Calu3 (cell line): ENCODE data around the gene IRF2. TPM values are rescaled to one million over a fixed set of nuclear protein-coding genes. Genes with fewer than 3 reads are reported as not detected.

Experiments used
- BruUV-seq: library from RNA; stranded (reverse); fragments of 400-500 nt; replicated peaks from 2 replicates; lab custom pipeline; 2021; lab: Mats Ljungman, UMichigan
- CTCF ChIA-PET: fragments of 300-600 bp; sonication (Branson Sonifier 250); formaldehyde crosslinking; loops from one replicate; lab custom pipeline; 2022; ENCODE audit warnings: antibody characterized with exemption; lab: Charles Lee
- DNase-seq: peaks from one replicate; pipeline ENCODE4 v3.0.0; 2022
- H3K27ac Mint-ChIP-seq: one replicate; pipeline ENCODE4 v1.8.0; 2022; ENCODE audit warnings: mixed read lengths; ENCODE audit not compliant: unreplicated experiment
- H3K27me3 Mint-ChIP-seq: one replicate; pipeline ENCODE4 v1.8.0; 2022; ENCODE audit warnings: mixed read lengths; ENCODE audit not compliant: unreplicated experiment
- H3K36me3 Mint-ChIP-seq: one replicate; pipeline ENCODE4 v1.8.0; 2022; ENCODE audit warnings: mild to moderate bottlenecking, moderate library complexity, mixed read lengths; ENCODE audit not compliant: insufficient read depth, unreplicated experiment
- H3K4me1 Mint-ChIP-seq: one replicate; pipeline ENCODE4 v1.8.0; 2022; ENCODE audit warnings: mild to moderate bottlenecking, low read depth, mixed read lengths; ENCODE audit not compliant: unreplicated experiment
- H3K4me3 Mint-ChIP-seq: one replicate; pipeline ENCODE4 v1.8.0; 2022; ENCODE audit warnings: mild to moderate bottlenecking, low read depth, moderate library complexity, mixed read lengths; ENCODE audit not compliant: unreplicated experiment
- H3K9me3 Mint-ChIP-seq: one replicate; pipeline ENCODE4 v1.8.0; 2022; ENCODE audit warnings: low read depth, mixed read lengths; ENCODE audit not compliant: unreplicated experiment
- intact Hi-C: fragments of 100-400 bp; cut with micrococcal nuclease; formaldehyde crosslinking; loops from one replicate; pipeline ENCODE4 v1.10.0; 2022; ENCODE audit not compliant: unreplicated experiment
- total RNA-seq: library from RNA; stranded (reverse); gene quantifications from 2 replicates; pipeline ENCODE4 v1.2.3, GENCODE V29; 2022
- TF ChIP-seq, protein P1 (sequence below): fragments of 200-600 bp; IDR thresholded peaks from one replicate; pipeline ENCODE4 v1.8.0; 2022; ENCODE audit warnings: antibody characterized with exemption; ENCODE audit not compliant: unreplicated experiment

The IRF2 gene
- total RNA-seq, 1 experiment from 2014 or later = 27.3 TPM

- DNase-seq = no peak
- no TSS peak for BruUV-seq
- TF ChIP-seq, protein P1, sequence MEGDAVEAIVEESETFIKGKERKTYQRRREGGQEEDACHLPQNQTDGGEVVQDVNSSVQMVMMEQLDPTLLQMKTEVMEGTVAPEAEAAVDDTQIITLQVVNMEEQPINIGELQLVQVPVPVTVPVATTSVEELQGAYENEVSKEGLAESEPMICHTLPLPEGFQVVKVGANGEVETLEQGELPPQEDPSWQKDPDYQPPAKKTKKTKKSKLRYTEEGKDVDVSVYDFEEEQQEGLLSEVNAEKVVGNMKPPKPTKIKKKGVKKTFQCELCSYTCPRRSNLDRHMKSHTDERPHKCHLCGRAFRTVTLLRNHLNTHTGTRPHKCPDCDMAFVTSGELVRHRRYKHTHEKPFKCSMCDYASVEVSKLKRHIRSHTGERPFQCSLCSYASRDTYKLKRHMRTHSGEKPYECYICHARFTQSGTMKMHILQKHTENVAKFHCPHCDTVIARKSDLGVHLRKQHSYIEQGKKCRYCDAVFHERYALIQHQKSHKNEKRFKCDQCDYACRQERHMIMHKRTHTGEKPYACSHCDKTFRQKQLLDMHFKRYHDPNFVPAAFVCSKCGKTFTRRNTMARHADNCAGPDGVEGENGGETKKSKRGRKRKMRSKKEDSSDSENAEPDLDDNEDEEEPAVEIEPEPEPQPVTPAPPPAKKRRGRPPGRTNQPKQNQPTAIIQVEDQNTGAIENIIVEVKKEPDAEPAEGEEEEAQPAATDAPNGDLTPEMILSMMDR = no peak
- peaks cover 9% of the 10 kb centered on the region for H3K36me3 Mint-ChIP-seq
- H3K27ac Mint-ChIP-seq = no peak overlapping the region
- CTCF ChIA-PET = no interaction called here
- no peaks in the 10 kb centered on the region for H3K27me3 Mint-ChIP-seq
- H3K4me3 Mint-ChIP-seq = no peak overlapping the region
- no peaks in the 10 kb centered on the region for H3K9me3 Mint-ChIP-seq
- no peaks in the 10 kb centered on the region for H3K4me1 Mint-ChIP-seq
- intact Hi-C loops = no loop called here
Measured at GRCh38 chr4:184402239-184402638, 72.1 kb downstream of the IRF2 start.

GRCh38 chr4:184401397-184402171 lies 72.8 kb downstream of the IRF2 start:
- no peaks in the 10 kb centered on the region for H3K27me3 Mint-ChIP-seq
- peaks cover 9% of the 10 kb centered on the region for H3K36me3 Mint-ChIP-seq
- DNase-seq = no peak
- TF ChIP-seq, protein P1 = no peak
- no TSS peak for BruUV-seq
- H3K27ac Mint-ChIP-seq = no peak overlapping the region
- no peak overlapping the region for H3K4me3 Mint-ChIP-seq
- intact Hi-C loops = no loop called here
- CTCF ChIA-PET = no interaction called here
- no peaks in the 10 kb centered on the region for H3K4me1 Mint-ChIP-seq
- H3K9me3 Mint-ChIP-seq = no peaks in the 10 kb centered on the region

DNA sequence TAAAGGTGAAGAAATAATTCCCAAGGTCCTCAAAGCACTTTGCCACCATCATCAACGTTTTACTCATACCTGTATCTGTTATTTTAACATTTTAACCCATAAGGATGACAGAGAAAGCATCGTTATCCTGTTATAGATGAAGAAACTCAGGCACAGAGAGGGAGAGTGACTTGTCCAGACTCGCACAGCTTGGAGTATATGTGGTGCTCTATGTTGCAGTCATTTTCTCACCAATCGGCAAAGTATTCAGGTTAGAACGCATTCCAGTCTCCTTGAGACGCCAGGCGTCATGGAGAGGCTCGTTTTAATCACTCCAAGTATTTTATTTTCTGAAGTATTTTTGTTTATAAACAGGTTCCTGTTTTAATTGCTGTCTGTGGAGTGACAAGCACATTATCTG lies 73.5 kb downstream of the IRF2 start:
- no peaks in the 10 kb centered on the region for H3K9me3 Mint-ChIP-seq
- CTCF ChIA-PET = no interaction called here
- H3K4me1 Mint-ChIP-seq = no peaks in the 10 kb centered on the region
- no peak overlapping the region for H3K4me3 Mint-ChIP-seq
- DNase-seq = no peak
- intact Hi-C loops = no loop called here
- H3K27me3 Mint-ChIP-seq = no peaks in the 10 kb centered on the region
- no TSS peak for BruUV-seq
- peaks cover 9% of the 10 kb centered on the region for H3K36me3 Mint-ChIP-seq
- peak overlapping the region; percentile 38 for H3K27ac Mint-ChIP-seq
- TF ChIP-seq, protein P1 = no peak

GRCh38 chr4:184400375-184400870 lies 73.9 kb downstream of the IRF2 start:
- intact Hi-C loops = no loop called here
- Mint-ChIP-seq H3K4me3 (no peak overlapping the region), H3K27ac (peak overlapping the region; percentile 38), H3K4me1 (no peaks in the 10 kb centered on the region), H3K27me3 (no peaks in the 10 kb centered on the region), H3K36me3 (peaks cover 7% of the 10 kb centered on the region), H3K9me3 (no peaks in the 10 kb centered on the region)
- TF ChIP-seq, protein P1 = no peak
- CTCF ChIA-PET = no interaction called here
- DNase-seq = peak; percentile 11
- no TSS peak for BruUV-seq
